ENCODE data around the gene DCUN1D5. TPM values are rescaled to one million over a fixed set of nuclear protein-coding genes. Genes with fewer than 3 reads are reported as not detected.

The DCUN1D5 gene
- total and polyA plus RNA-seq, 12 donors, result 8.8 to 36.7 (median 21.9) TPM

GRCh38 chr11:103079833-103080232 lies 12.1 kb downstream of the DCUN1D5 start:
- 84% methylated on average over 1 of the region's 1 CpG for WGBS, 2 donors

DNA sequence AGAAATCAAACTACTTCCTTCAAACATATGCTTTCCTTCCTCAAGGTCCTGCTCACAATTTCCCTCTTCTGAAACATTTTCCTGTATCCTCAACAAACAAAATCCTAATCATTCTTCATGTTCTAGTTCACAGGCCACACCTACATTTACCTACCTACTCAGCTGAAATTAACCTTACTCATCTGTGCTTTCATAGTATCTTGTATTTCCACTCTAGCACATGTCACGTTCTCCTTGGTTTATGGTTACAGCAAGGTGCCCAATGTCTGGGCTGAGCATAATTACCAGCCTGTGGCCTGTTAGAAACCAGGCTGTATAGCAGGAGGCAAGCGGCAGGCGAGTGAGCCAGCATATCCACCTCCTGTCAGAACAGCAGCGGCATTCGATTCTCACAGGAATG lies 13.2 kb downstream of the DCUN1D5 start:
- intact Hi-C loops (cut with DNase I), result no loop called here
- TF ChIP-seq, protein P1, sequence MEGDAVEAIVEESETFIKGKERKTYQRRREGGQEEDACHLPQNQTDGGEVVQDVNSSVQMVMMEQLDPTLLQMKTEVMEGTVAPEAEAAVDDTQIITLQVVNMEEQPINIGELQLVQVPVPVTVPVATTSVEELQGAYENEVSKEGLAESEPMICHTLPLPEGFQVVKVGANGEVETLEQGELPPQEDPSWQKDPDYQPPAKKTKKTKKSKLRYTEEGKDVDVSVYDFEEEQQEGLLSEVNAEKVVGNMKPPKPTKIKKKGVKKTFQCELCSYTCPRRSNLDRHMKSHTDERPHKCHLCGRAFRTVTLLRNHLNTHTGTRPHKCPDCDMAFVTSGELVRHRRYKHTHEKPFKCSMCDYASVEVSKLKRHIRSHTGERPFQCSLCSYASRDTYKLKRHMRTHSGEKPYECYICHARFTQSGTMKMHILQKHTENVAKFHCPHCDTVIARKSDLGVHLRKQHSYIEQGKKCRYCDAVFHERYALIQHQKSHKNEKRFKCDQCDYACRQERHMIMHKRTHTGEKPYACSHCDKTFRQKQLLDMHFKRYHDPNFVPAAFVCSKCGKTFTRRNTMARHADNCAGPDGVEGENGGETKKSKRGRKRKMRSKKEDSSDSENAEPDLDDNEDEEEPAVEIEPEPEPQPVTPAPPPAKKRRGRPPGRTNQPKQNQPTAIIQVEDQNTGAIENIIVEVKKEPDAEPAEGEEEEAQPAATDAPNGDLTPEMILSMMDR (IDR thresholded peaks at IDR 0.05), result no peak
- no peak for ATAC-seq
- no peaks in the 10 kb centered on the region for H3K27me3 ChIP-seq
- no peak overlapping the region for H3K27ac ChIP-seq
- WGBS, 2 donors, result 96 to 97% methylated on average over 5 of the region's 5 CpGs
- no peak overlapping the region for H3K4me3 ChIP-seq
- peaks cover 0 to 93% (median 14%) of the 10 kb centered on the region in 9 donors for H3K36me3 ChIP-seq
- H3K9me3 ChIP-seq, result no peaks in the 10 kb centered on the region
- no peaks in the 10 kb centered on the region for H3K4me1 ChIP-seq
- no peak for DNase-seq

More at GRCh38 chr11:103079833-103080232, 12.1 kb downstream of the DCUN1D5 start:
- H3K4me3 ChIP-seq, result no peak overlapping the region
- ATAC-seq (no peak), DNase-seq (no peak)
- H3K27ac ChIP-seq, result no peak overlapping the region
- H3K4me1 ChIP-seq, result no peaks in the 10 kb centered on the region
- no peaks in the 10 kb centered on the region for H3K9me3 ChIP-seq
- peaks cover 0 to 96% (median 12%) of the 10 kb centered on the region in 9 donors for H3K36me3 ChIP-seq
- intact Hi-C loops (cut with DNase I), result no loop called here
- TF ChIP-seq, protein P1 (IDR thresholded peaks at IDR 0.05), result no peak
- H3K27me3 ChIP-seq, result no peaks in the 10 kb centered on the region

DNA sequence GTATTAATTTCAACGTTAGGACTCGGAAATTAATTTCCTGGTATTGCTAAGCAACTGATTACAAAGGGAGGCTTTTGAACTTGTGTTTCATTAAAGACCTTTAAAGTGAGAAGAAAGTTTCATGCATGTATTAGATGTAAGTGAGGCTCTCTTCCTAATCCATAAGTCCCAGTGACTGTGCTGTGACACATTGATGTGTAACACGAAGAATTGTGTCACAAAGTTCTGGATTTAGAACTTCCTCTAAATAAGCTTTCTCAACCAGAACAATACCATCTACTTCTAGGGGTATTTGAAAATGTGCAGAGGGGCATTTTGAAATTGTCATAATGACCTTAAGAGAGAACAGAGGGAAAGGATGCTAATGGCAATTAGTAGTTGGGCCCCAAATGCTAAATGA lies 14.4 kb downstream of the DCUN1D5 start:
- H3K4me3 ChIP-seq, result no peak overlapping the region
- no peak overlapping the region for H3K27ac ChIP-seq
- TF ChIP-seq, protein P1 (IDR thresholded peaks at IDR 0.05), result no peak
- 91 to 94% methylated on average over 3 of the region's 3 CpGs for WGBS, 2 donors
- ATAC-seq, result no peak
- H3K27me3 ChIP-seq, result no peaks in the 10 kb centered on the region
- H3K9me3 ChIP-seq, result no peaks in the 10 kb centered on the region
- peaks cover 0 to 93% (median 14%) of the 10 kb centered on the region in 9 donors for H3K36me3 ChIP-seq
- DNase-seq, result no peak
- no peaks in the 10 kb centered on the region for H3K4me1 ChIP-seq
- intact Hi-C loops (cut with DNase I), result no loop called here

DNA sequence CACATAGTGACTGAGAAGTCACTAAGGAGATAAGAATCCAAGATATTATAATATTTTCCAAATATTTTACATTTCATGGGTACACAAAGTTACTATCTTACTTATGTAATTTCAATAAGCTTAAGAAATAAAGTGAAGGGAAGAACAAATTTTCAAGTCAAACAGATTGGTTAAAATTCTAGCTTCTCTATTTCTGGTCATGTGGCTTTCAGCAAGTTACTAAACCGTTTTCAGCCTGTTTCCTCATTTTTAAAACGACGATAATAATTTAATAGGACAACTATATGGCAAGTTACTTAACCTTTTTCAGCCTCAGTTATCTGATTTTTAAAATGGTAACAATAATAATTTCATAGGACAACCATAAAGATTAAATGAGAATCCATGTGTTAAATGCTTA lies 15.6 kb downstream of the DCUN1D5 start:
- WGBS, 2 donors, result 88 to 96% methylated on average over 3 of the region's 3 CpGs
- TF ChIP-seq, protein P1 (IDR thresholded peaks at IDR 0.05), result no peak
- H3K9me3 ChIP-seq, result no peaks in the 10 kb centered on the region
- H3K4me3 ChIP-seq, result no peak overlapping the region
- no peaks in the 10 kb centered on the region for H3K27me3 ChIP-seq
- DNase-seq (no peak), ATAC-seq (no peak)
- peaks cover 0 to 85% (median 14%) of the 10 kb centered on the region in 9 donors for H3K36me3 ChIP-seq
- intact Hi-C loops (cut with DNase I), result no loop called here
- no peaks in the 10 kb centered on the region for H3K4me1 ChIP-seq
- H3K27ac ChIP-seq, result no peak overlapping the region

All from heart right ventricle (tissue), 16 donors.